Sciatic nerve (tissue), 2 donors: ENCODE data around the gene DPPA3. TPM values are rescaled to one million over a fixed set of nuclear protein-coding genes. Genes with fewer than 3 reads are reported as not detected.
"Not testable (repeated sequence)": the region's sequence is repeated elsewhere in the genome, so short reads cannot be mapped to it uniquely, and the experiment has no call there.

Experiments used
- ATAC-seq: fragments of 200-7000 bp; cut with Tn5 transposase; one replicate; pipeline ENCODE4 v1.9.1; 2020; ENCODE audit warnings: mild to moderate bottlenecking, moderate library complexity
- DNase-seq: peaks from one replicate; pipeline ENCODE4 v3.0.0-alpha.2; 2020; ENCODE audit warnings: low spot score
- intact Hi-C: fragments of 100-400 bp; cut with DNase I; formaldehyde crosslinking; loops from one replicate; pipeline ENCODE4 v1.14.2; 2022
- total RNA-seq: library from RNA; stranded (reverse); fragmentation: NEBNext Ultra II Directional; extraction: Animal tissue kit (Norgen Biotek cat#: 25700); gene quantifications from one replicate; pipeline ENCODE4 v1.2.1, GENCODE V29; 2021
- donor health status: DM: no; HTN: no; CAD: no.
- donor health status: DM: no; HTN: no; CAD: no.

DPPA3 gene
- total RNA-seq, 1 donor from 2014 or later = not detected

DNA sequence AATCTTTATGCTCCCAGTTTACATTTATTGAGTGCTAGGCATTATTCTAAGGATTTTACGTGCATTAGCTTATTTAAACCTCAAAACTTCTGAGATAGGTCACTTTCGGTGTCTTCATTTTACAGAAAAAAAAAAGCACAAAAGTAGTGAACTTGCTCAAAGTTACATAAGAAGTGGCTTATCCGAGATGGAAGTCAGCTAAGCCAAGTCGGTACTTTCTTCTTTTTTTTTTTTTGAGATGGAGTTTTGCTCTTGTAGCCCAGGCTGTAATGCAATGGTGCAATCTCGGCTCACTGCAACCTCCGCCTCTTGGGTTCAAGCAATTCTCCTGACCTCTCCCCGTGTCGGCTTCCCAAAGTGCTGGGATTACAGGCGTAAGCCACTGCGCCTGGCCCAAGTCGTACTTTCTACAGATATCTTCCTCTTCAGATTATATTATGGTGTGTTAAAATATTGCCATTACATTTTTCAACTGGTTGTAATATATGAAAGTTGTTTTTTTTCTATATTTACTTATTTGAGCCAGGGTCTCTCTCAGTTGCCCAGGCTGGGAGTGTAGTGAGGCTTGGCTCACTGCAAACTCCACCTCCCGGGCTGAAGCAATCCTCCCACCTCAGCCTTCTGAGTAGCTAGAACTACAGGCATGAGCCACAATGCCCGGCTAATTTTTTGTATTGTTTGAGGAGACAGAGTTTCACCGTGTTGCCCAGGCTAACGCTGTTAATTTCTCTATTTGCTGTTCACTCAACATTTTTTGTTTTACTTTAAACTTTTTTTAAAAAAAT lies 8.9 kb downstream of the DPPA3 start:
- intact Hi-C loops = no loop called here
- ATAC-seq (no peak), DNase-seq (no peak)

DNA sequence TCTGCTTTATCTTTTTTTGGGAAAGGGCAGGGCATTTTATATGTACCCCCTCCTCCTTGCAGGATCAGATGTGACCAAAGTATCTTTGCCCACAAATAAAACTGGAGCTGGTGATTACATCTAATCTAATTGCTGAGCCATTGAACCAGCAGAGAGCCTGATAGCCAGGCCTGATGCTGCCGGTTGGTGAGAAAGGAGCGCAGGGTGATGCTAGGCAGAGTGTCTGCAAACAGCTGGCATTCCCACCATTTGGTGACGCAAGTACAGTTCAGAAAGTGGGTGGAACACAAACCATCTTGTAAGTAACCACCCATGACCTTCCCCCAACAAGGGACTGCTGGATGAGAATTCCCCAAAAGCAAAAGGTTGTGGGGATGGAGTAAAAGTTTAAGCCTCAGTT lies 12.7 kb downstream of the DPPA3 start:
- intact Hi-C loops = no loop called here
- no peak for DNase-seq
- no peak for ATAC-seq

DNA sequence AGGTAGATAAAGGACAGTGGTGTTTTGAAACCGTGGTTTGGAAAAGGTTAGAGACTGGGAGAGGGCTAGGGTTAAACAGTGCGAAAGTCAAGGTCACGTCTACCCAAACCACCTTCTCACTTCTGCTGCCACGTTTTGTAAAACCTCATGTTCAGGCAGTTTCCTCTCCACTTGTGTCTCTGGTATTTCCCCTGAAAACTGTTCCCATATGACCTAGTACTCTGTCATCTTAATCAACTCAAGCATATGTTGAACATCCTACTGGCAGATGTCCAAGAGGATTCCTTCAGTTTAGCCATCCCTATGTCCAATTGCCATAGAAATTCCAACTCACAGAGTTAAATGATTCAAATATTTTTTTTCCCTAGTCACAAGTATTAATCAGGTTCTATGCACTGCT lies 18.5 kb downstream of the DPPA3 start:
- ATAC-seq (no peak), DNase-seq (no peak)
- intact Hi-C loops = no loop called here

DNA sequence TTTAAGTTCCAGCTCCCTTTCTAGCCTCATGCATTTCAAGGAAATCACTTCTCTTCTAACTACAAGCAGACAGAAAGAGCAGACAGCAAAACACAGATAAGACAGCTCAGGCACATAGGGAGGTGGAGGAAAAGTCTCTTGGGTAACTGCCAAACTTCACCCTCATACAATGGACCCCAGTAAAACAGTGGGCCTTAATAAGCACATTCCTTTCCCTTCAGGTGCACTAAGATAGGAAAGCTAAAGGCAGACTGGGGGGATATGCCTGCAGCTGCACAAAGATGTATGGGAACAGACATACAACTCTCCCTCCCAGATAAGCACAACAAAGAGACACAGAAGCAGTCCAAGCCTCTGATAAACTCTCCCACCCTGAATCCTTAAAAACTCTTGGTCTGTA lies 19.8 kb downstream of the DPPA3 start:
- ATAC-seq, DNase-seq, intact Hi-C loops: not testable (repeated sequence)

DNA sequence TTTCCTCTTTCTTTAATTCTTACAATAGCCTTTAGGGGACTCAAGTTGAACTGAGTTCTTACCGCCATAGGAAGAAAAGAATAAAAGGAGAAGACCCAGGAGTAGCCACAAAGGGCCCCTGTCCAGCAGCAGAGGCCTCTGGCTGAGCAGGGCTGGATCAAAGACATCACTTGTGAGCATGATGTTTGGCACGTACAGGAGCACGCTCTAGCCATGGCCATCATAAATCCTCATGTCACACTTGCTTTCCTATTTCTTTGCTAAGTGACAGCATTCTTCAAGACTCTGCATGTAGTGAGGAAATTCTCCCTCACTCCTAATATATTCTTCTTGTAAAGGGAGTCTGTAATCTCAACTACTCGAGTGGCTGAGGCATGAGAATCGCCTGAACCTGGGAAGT lies 20.3 kb downstream of the DPPA3 start:
- ATAC-seq = no peak
- intact Hi-C loops = no loop called here
- DNase-seq = no peak

DNA sequence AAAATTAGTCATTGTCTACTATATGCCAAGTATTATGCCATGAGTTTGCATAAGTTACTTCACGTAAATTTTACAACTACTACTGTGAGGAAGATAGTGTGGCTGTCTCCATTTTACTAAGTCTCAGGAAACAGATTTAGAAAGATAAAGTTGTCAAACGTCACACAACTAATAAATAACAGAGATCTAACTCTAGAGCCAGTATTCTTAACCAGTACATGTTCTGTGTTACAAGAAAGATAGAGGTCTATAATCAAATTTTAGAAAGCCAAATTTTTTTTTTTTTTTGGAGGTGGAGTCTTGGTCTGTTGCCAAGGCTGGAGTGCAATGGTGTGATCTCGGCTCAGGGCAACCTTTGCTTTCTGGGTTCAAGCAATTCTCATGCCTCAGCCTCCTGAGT lies 21.8 kb downstream of the DPPA3 start:
- ATAC-seq (no peak), DNase-seq (no peak)
- intact Hi-C loops = no loop called here

DNA sequence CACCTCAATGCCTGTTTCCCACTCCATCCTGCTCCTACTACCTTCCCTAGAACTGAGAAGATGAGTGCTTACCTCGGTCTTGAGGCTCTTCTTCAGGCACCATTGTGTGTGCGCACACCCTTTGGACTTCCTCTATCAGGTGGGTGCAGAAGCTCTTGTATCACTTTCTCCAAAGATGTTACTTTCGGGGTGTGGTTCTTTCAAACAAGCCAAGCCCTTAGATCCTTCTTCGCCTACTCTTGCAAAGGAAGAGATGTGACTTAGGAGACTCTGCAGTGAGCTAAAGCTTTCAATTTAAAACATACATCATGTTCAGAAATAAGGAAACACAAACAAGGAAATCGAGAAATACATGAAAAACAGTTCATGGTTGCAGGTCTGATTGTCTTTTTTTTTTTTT lies 36.0 kb downstream of the DPPA3 start, which contains the start of gene CLEC4C:
Gene CLEC4C, minus strand, starts transcription at position 130 of the 400 bp plus-strand sequence. Its CDS starts 27 bp downstream, at position 103.
- no peak for ATAC-seq
- intact Hi-C loops = no loop called here
- DNase-seq = no peak

DNA sequence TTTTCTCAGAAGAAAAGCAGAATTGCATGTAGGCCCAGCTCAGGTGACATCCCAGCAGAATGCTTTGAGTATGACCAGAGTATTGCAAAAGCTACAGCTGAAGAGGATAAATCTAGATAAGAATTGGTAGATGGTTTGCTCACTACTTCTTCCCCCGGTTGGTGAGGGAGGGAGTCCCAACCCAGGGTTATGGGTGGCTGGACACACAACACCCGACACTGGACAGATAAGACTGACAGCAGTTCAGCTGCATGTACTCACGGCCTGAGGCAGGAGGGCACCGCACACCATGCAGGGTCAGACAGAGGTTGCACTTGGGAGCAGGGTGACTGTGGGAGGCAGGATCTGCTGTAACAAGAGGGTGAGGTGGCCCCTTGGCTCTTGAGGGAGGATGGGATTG lies 37.6 kb downstream of the DPPA3 start:
- DNase-seq = no peak
- intact Hi-C loops = no loop called here
- no peak for ATAC-seq

DNA sequence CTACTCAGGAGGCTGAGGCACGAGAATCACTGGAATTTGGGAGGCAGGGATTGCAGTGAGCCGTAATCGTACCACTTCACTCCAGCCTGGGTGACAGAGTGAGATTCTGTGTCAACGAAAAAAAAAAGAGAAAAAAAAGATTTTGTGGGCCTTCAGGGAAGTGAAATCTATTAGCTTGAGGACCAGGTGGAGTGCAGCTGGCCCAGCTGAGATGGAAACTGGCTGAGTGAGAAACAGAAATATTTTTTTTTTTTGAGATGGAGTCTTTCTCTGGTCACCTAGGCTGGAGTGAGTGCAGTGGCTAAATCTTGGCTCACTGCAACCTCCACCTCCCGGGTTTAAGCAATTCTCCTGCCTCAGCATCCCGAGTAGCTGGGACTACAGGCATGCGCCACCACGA lies 38.2 kb downstream of the DPPA3 start:
- no peak for ATAC-seq
- no peak for DNase-seq
- intact Hi-C loops = no loop called here

DNA sequence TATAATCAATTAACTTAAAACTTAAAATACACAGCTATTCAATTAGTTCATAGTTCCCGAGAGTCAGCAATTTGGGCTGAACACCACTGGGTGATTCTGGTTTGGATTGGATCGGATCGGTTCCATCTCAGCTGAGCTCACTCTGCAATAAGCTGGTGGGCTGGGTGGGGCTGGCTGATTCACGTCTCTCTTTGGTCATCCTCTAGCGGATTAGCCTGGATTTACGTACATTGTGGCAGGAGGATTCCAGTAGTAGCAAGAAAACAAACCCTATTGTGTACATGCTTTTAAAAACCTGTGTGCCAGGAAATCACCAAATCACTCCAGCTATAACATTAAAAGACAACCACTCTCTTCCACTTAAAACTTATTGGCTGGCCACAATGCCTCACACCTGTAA lies 39.1 kb downstream of the DPPA3 start:
- DNase-seq (no peak), ATAC-seq (no peak)
- intact Hi-C loops = no loop called here

DNA sequence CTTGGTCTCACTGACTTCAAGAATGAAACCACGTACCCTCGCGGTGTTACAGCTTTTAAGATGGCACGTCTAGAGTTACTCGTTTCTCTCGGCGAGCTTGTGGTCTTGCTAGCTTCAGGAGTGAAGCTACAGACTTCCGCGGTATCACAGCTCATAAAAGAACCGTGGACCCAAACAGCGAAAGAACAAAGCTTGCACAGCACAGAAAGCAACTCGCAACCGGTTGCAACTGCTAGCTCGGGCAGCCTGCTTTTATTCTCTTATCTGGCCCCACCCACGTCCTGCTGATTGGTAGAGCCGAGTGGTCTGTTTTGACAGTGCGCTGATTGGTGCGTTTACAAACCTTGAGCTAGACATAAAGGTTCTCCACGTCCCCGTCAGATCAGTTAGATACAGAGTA lies 40.2 kb downstream of the DPPA3 start:
- ATAC-seq (no peak), DNase-seq (no peak)
- intact Hi-C loops = no loop called here

DNA sequence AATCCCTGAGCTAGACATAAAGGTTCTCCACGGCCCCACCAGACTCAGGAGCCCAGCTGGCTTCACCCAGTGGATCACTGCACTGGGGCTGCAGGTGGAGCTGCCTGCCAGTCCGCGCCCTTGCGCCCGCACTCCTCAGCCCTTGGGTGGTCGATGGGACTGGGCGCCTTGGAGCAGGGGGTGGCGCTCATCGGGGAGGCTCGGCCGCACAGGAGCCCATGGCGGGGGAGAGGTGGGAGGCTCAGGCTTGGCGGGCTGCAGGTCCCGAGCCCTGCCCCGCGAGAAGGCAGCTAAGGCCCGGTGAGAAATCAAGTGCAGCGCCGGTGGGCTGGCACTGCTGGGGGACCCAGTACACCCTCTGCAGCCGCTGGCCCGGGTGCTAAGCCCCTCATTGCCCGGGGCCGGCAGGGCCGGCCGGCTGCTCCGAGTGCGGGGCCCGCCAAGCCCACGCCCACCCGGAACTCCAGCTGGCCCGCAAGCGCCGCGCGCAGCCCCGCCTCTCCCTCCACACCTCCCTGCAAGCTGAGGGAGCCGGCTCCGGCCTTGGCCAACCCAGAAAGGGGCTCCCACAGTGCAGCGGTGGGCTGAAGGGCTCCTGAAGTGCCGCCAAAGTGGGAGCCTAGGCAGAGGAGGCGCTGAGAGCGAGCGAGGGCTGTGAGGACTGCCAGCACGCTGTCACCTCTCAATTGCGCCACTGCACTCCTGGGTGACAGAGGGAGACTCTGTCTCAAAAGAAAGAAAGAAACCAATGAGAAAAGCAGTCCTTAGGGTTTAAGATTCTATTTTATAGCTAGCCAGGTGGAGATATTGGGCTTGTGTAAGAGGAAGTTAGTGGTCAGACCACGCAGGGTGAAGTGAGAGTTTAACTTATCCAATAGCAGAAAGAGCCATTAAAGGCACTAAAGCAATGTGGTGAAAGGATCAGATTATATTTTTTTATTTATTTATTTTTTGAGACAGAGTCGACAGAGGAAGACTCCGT lies 41.0 kb downstream of the DPPA3 start:
- DNase-seq, ATAC-seq, intact Hi-C loops: not testable (repeated sequence)

DNA sequence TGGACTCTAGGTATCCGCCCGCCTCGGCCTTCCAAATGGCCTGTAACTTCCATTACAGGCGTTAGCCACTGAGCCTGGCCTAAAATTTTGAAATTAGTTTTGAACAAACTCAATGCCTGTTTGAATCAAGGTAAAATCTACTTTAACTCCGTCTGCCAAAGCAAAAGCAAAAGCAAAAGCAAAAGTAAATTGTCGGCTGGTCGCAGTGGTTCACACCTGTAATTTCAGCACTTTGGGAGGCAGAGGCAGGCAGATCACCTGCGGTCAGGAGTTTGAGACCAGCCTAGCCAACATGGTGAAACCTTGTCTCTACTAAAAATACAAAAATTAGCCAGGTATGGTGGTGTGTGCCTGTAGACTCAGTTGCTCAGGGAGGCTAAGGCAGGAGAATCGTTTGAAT lies 44.4 kb downstream of the DPPA3 start:
- ATAC-seq, DNase-seq, intact Hi-C loops: not testable (repeated sequence)

DNA sequence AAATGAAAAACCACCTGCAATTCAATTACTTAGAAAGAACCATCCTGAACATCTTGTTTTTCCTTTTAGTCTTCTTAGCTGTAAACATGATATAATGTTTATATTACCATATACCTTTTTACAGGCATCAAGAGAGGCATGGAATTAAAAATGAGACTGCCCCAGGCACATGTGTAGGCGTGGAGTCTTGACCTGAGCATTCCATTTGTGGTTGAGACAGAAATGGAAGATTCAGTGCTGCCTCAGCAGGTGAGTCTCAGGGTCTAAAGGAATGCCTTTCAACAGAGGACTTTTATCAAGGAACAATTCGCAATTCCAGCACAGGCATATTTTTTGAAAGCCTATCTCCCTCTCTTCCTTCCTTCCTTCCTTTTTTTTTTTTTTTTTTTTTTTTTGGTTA lies 45.8 kb downstream of the DPPA3 start:
- intact Hi-C loops = no loop called here
- ATAC-seq = no peak
- no peak for DNase-seq

DNA sequence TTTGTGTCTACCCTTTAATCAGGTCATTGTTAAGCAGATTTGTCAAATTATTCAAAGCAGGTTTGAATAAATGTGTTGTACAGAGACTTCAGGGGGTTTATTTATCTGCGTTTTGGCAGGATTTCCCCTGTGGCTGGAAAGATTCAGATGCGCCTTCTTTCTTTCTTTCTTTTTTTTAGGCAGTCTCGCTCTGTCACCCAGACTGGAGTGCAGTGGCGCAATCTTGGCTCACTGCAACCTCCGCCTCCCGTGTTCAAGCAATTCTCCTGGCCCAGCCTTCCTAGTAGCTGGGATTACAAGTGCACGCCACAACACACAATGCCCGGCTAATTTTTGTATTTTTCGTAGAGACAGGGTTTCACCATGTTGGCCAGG lies 47.5 kb downstream of the DPPA3 start:
- intact Hi-C loops = no loop called here
- ATAC-seq = no peak
- no peak for DNase-seq

Other genes with a start within 250 kb of the DPPA3 start
- 91.9 TPM for gene CD163, start 207.7 kb upstream of the DPPA3 start, total RNA-seq
- not detected for gene APOBEC1, start 45.5 kb upstream of the DPPA3 start, total RNA-seq
- 1.3 TPM for gene GDF3, start 15.7 kb upstream of the DPPA3 start, total RNA-seq
- not detected for gene CLEC4C, start 35.9 kb downstream of the DPPA3 start, total RNA-seq
- gene NANOGNB, start 53.8 kb downstream of the DPPA3 start, total RNA-seq = not detected
- gene NANOG, start 78.0 kb downstream of the DPPA3 start, total RNA-seq = 0.31 TPM
- gene SLC2A14, start 161.5 kb downstream of the DPPA3 start, total RNA-seq = 7.5 TPM
- gene SLC2A3, start 224.8 kb downstream of the DPPA3 start, total RNA-seq = 431 TPM